ENCODE results near the gene NDST3. TPM values are rescaled to one million over a fixed set of nuclear protein-coding genes. Genes with fewer than 3 reads are reported as not detected.

The NDST3 gene
- total RNA-seq, 4 donors from 2014 or later, result 0.11 to 2.4 (median 0.71) TPM

- no peak overlapping the region for H3K4me3 ChIP-seq (replicated peaks in 1 of 3)
- DNase-seq, result no peak
- intact Hi-C loops (cut with DNase I), result no loop called here
- H3K36me3 ChIP-seq, result no peaks in the 10 kb centered on the region
- peaks cover 0 to 3% of the 10 kb centered on the region in 2 donors for H3K4me1 ChIP-seq
- WGBS, 2 donors, result 93 to 100% methylated on average over 1 of the region's 1 CpG
- no peaks in the 10 kb centered on the region for H3K27me3 ChIP-seq
- H3K9me3 ChIP-seq, result no peaks in the 10 kb centered on the region
- TF ChIP-seq CTCF (IDR thresholded peaks at IDR 0.05) (no peak), POLR2A (IDR thresholded peaks at IDR 0.05) (no peak)
- no peak overlapping the region for H3K27ac ChIP-seq
Measured at GRCh38 chr4:118037955-118038354, 3.7 kb downstream of the NDST3 start.

- no peaks in the 10 kb centered on the region for H3K36me3 ChIP-seq
- no peak for TF ChIP-seq POLR2A (IDR thresholded peaks at IDR 0.05)
- no peak for TF ChIP-seq CTCF (IDR thresholded peaks at IDR 0.05)
- no peaks in the 10 kb centered on the region for H3K9me3 ChIP-seq
- 20% methylated on average over 1 of the region's 2 CpGs; no CpG with 5 or more reads in 1 of the 2 donors for WGBS, 2 donors
- H3K4me1 ChIP-seq, result no peaks in the 10 kb centered on the region
- H3K27ac ChIP-seq, result no peak overlapping the region
- H3K27me3 ChIP-seq, result no peaks in the 10 kb centered on the region
- no peak overlapping the region for H3K4me3 ChIP-seq (replicated peaks in 1 of 3)
- intact Hi-C loops (cut with DNase I), result no loop called here
- DNase-seq, result no peak
Measured at GRCh38 chr4:118046323-118046722, 12.0 kb downstream of the NDST3 start.

- no peak for TF ChIP-seq CTCF (IDR thresholded peaks at IDR 0.05)
- TF ChIP-seq POLR2A (IDR thresholded peaks at IDR 0.05), result no peak
- no peak for DNase-seq
- no peaks in the 10 kb centered on the region for H3K27me3 ChIP-seq
- no peak overlapping the region for H3K4me3 ChIP-seq (replicated peaks in 1 of 3)
- no peaks in the 10 kb centered on the region for H3K36me3 ChIP-seq
- intact Hi-C loops (cut with DNase I), result no loop called here
- WGBS, 2 donors, result 92 to 94% methylated on average over 3 of the region's 3 CpGs
- H3K27ac ChIP-seq, result no peak overlapping the region
- H3K4me1 ChIP-seq, result no peaks in the 10 kb centered on the region
- no peaks in the 10 kb centered on the region for H3K9me3 ChIP-seq
Measured at GRCh38 chr4:118047043-118047442, 12.8 kb downstream of the NDST3 start.

- Histone ChIP-seq H3K9me3 (no peaks in the 10 kb centered on the region), H3K4me3 (replicated peaks in 1 of 3) (no peak overlapping the region), H3K27ac (no peak overlapping the region), H3K36me3 (no peaks in the 10 kb centered on the region), H3K4me1 (no peaks in the 10 kb centered on the region), H3K27me3 (no peaks in the 10 kb centered on the region)
- TF ChIP-seq CTCF (IDR thresholded peaks at IDR 0.05) (no peak), POLR2A (IDR thresholded peaks at IDR 0.05) (no peak)
- no peak for DNase-seq
- intact Hi-C loops (cut with DNase I), result no loop called here
- 85 to 86% methylated on average over 2 of the region's 2 CpGs for WGBS, 2 donors
Measured at GRCh38 chr4:118058955-118059354, 24.7 kb downstream of the NDST3 start.

- no peaks in the 10 kb centered on the region for H3K36me3 ChIP-seq
- H3K27ac ChIP-seq, result no peak overlapping the region
- no peak for DNase-seq
- H3K4me3 ChIP-seq (replicated peaks in 1 of 3), result no peak overlapping the region
- no peaks in the 10 kb centered on the region for H3K9me3 ChIP-seq
- no peak for TF ChIP-seq CTCF (IDR thresholded peaks at IDR 0.05)
- no peaks in the 10 kb centered on the region for H3K4me1 ChIP-seq
- WGBS, 2 donors, result 70 to 77% methylated on average over 2 of the region's 2 CpGs
- intact Hi-C loops (cut with DNase I), result no loop called here
- H3K27me3 ChIP-seq, result no peaks in the 10 kb centered on the region
Measured at GRCh38 chr4:118059397-118059796, 25.1 kb downstream of the NDST3 start.
